Spleen (tissue), 11 donors: Measurements from ENCODE around the gene DPH2. TPM values are rescaled to one million over a fixed set of nuclear protein-coding genes. Genes with fewer than 3 reads are reported as not detected.

Experiments
- DNase-seq: peaks from one replicate; pipeline ENCODE4 v3.0.0-alpha.2; 2020
- H3K27ac ChIP-seq, 8 donors: fragments of 200-600 bp; sonication (generic) in 7 of 8; 1 replicate in 4 of 8; 2 replicates in 4 of 8; pipeline versions ENCODE4 v1.5.0 to v1.8.0; 2016 to 2021; ENCODE audit warnings: inconsistent platforms in 4 of 8, mild to moderate bottlenecking in 4 of 8, moderate library complexity in 1 of 8
- H3K27me3 ChIP-seq, 7 donors: fragments of 200-600 bp; sonication (generic) in 6 of 7; replicated peaks in 1 of 7; 1 replicate in 4 of 7; 2 replicates in 3 of 7; pipeline versions ENCODE4 v1.5.0 to v1.8.0; 2016 to 2021; ENCODE audit warnings: inconsistent platforms in 3 of 7, mild to moderate bottlenecking in 1 of 7
- H3K36me3 ChIP-seq, 6 donors: fragments of 200-600 bp; sonication (generic) in 5 of 6; 1 replicate in 4 of 6; 2 replicates in 2 of 6; pipeline versions ENCODE4 v1.5.0 to v1.8.0; 2016 to 2021; ENCODE audit warnings: inconsistent platforms in 2 of 6
- H3K4me1 ChIP-seq, 6 donors: fragments of 200-600 bp; sonication (generic) in 5 of 6; 1 replicate in 3 of 6; 2 replicates in 3 of 6; pipeline versions ENCODE4 v1.5.0 to v1.8.0; 2016 to 2021; ENCODE audit warnings: inconsistent platforms in 3 of 6
- H3K4me3 ChIP-seq, 8 donors: fragments of 200-600 bp; sonication (generic) in 7 of 8; 1 replicate in 4 of 8; 2 replicates in 4 of 8; pipeline versions ENCODE4 v1.5.0 to v1.8.0; 2016 to 2021; ENCODE audit warnings: inconsistent platforms in 4 of 8, mild to moderate bottlenecking in 4 of 8, moderate library complexity in 2 of 8
- H3K9me3 ChIP-seq, 8 donors: fragments of 200-600 bp; sonication (generic) in 7 of 8; 1 replicate in 4 of 8; 2 replicates in 4 of 8; pipeline versions ENCODE4 v1.5.0 to v1.8.0; 2016 to 2021; ENCODE audit warnings: inconsistent platforms in 4 of 8
- CTCF ChIP-seq, 11 experiments: fragments of 200-600 bp in 7 of 11; fragments of 450-650 bp in 4 of 11; sonication (generic) in 4 of 11; IDR thresholded peaks in 8 of 11; conservative IDR thresholded peaks in 3 of 11; 1 replicate in 7 of 11; 2 replicates in 4 of 11; pipeline versions ENCODE4 v1.4.0 to v1.8.0; 2016 to 2021; ENCODE audit warnings: antibody characterized with exemption in 11 of 11, inconsistent platforms in 4 of 11, mild to moderate bottlenecking in 1 of 11
- POLR2A ChIP-seq, 3 donors: fragments of 450-650 bp; IDR thresholded peaks; one replicate each; pipeline ENCODE4 v1.5.1; 2017; ENCODE audit warnings: antibody characterized with exemption in 3 of 3, mild to moderate bottlenecking in 1 of 3
- POLR2AphosphoS5 ChIP-seq, 3 donors: sonication (generic); formaldehyde crosslinking; IDR thresholded peaks; one replicate each; pipeline ENCODE4 v1.5.1; 2017; ENCODE audit warnings: antibody characterized with exemption in 3 of 3
- WGBS, 5 donors: extraction: QIAGEN DNeasy Blood & Tissue Kit in 3 of 5; methylation state at CpG; one replicate each; pipeline versions ENCODE4 v1.1.5 to v1.1.7; 2013 to 2018; 5-methylcytosine and 5-hydroxymethylcytosine counted together
- intact Hi-C: fragments of 100-400 bp; cut with DNase I; formaldehyde crosslinking; loops from one replicate; pipeline ENCODE4 v1.15.0; 2023; ENCODE audit warnings: low total_unique reads
- polyA plus RNA-seq, 3 donors: library from polyadenylated mRNA; stranded (reverse); fragments of 200-250 nt; gene quantifications; one replicate each; pipeline ENCODE4 v1.2.1, GENCODE V29; 2013
- total RNA-seq, 7 donors: library from RNA; depleted of rRNA in 3 of 7; stranded (reverse); fragments of >200 nt in 3 of 7; fragmentation: NEBNext Ultra II Directional in 4 of 7; extraction: Animal tissue kit (Norgen Biotek cat#: 25700) in 4 of 7; gene quantifications; one replicate each; pipeline versions ENCODE4 v1.1.0 to v1.2.1, GENCODE V29; 2016 to 2021
- donor health status: healthy with polysubstance abuse.
- donor health status: DM: no; HTN: no; CAD: no; lungs with moderate emphysema.
- donor health status: DM: no; HTN: no; CAD: no.
- donor health status: Bipolar disorder and iron deficiency.
- donor health status: healthy.
- donor health status: DM: no; HTN: no; CAD: no.
- donor health status: DM: yes; HTN: yes; CAD: no.

DPH2 gene
- total and polyA plus RNA-seq, 10 donors = 15.7 to 36.5 (median 24.5) TPM

- 83 to 96% (median 87%) methylated on average over 4 to 8 of the region's 8 CpGs for WGBS, 5 donors
Observed at GRCh38 chr1:44021156-44021555, 51.3 kb downstream of the DPH2 start.

GRCh38 chr1:44021581-44022321, 51.9 kb downstream of the DPH2 start:
- WGBS, 5 donors = 88 to 93% (median 90%) methylated on average over 9 to 10 of the region's 10 CpGs
- H3K27ac ChIP-seq = no peak overlapping the region
- no peaks in the 10 kb centered on the region for H3K27me3 ChIP-seq
- no peaks in the 10 kb centered on the region for H3K36me3 ChIP-seq
- TF ChIP-seq CTCF (IDR thresholded peaks at IDR 0.05 in 8 of 11, conservative IDR thresholded peaks at IDR 0.05 in 3 of 11) = no peak
- TF ChIP-seq POLR2AphosphoS5 (IDR thresholded peaks at IDR 0.05) = no peak
- TF ChIP-seq POLR2A (IDR thresholded peaks at IDR 0.05) = no peak
- H3K4me1 ChIP-seq = peaks cover 0 to 21% (median 1%) of the 10 kb centered on the region in 6 donors
- no peaks in the 10 kb centered on the region for H3K9me3 ChIP-seq
- intact Hi-C loops = no loop called here
- no peak for DNase-seq
- no peak overlapping the region for H3K4me3 ChIP-seq

More at GRCh38 chr1:44021156-44021555, 51.3 kb downstream of the DPH2 start:
- no peak for TF ChIP-seq POLR2AphosphoS5 (IDR thresholded peaks at IDR 0.05)
- TF ChIP-seq CTCF (IDR thresholded peaks at IDR 0.05 in 8 of 11, conservative IDR thresholded peaks at IDR 0.05 in 3 of 11) = no peak
- no peak for TF ChIP-seq POLR2A (IDR thresholded peaks at IDR 0.05)
- H3K4me3 ChIP-seq = no peak overlapping the region
- intact Hi-C loops = no loop called here
- H3K9me3 ChIP-seq = no peaks in the 10 kb centered on the region
- no peak overlapping the region for H3K27ac ChIP-seq
- no peaks in the 10 kb centered on the region for H3K36me3 ChIP-seq
- no peak for DNase-seq
- peaks cover 0 to 19% (median 1%) of the 10 kb centered on the region in 6 donors for H3K4me1 ChIP-seq
- no peaks in the 10 kb centered on the region for H3K27me3 ChIP-seq

Other genes starting within 250 kb of the DPH2 start
- gene ARTN, start 36.2 kb upstream of the DPH2 start, total RNA-seq = 1 to 10 TPM in 1 of 7 donors, under 1 TPM in 2, not detected in 4; 0.63 to 2.1 (median 0.81) TPM
- gene ARTN, start 36.2 kb upstream of the DPH2 start, polyA plus RNA-seq = 1 to 10 TPM in 1 of 3 donors, under 1 TPM in 2; 0.35 to 1.2 (median 0.52) TPM
- 10 to 100 TPM; 18.2 to 27.4 (median 22.6) TPM for gene IPO13, start 23.1 kb upstream of the DPH2 start, total RNA-seq
- gene IPO13, start 23.1 kb upstream of the DPH2 start, polyA plus RNA-seq = 10 to 100 TPM; 10.5 to 19.4 (median 16.4) TPM
- gene ATP6V0B, start 5.0 kb downstream of the DPH2 start, total RNA-seq = 100 to 1,000 TPM; 124 to 219 (median 133) TPM
- gene ATP6V0B, start 5.0 kb downstream of the DPH2 start, polyA plus RNA-seq = 100 to 1,000 TPM; 176 to 205 (median 177) TPM
- 10 to 100 TPM; 11.4 to 23.3 (median 13.2) TPM for gene B4GALT2, start 9.2 kb downstream of the DPH2 start, total RNA-seq
- 10 to 100 TPM in 1 of 3 donors, 1 to 10 TPM in 2; 7.0 to 13.7 (median 7.7) TPM for gene B4GALT2, start 9.2 kb downstream of the DPH2 start, polyA plus RNA-seq
- gene CCDC24, start 21.6 kb downstream of the DPH2 start, total RNA-seq = 1 to 10 TPM; 3.3 to 7.0 (median 5.0) TPM
- gene CCDC24, start 21.6 kb downstream of the DPH2 start, polyA plus RNA-seq = 10 to 100 TPM in 2 of 3 donors, 1 to 10 TPM in 1; 7.5 to 25.9 (median 14.5) TPM
- 1 to 10 TPM; 1.1 to 6.1 (median 3.0) TPM for gene SLC6A9, start 61.5 kb downstream of the DPH2 start, total RNA-seq
- under 1 TPM; 0.26 to 0.86 (median 0.35) TPM for gene SLC6A9, start 61.5 kb downstream of the DPH2 start, polyA plus RNA-seq
- gene KLF17, start 148.8 kb downstream of the DPH2 start, total RNA-seq = under 1 TPM in 1 of 7 donors, not detected in 6; 0.26 TPM
- not detected for gene KLF17, start 148.8 kb downstream of the DPH2 start, polyA plus RNA-seq
- gene KLF18, start 171.6 kb downstream of the DPH2 start, total RNA-seq = not detected
- not detected for gene KLF18, start 171.6 kb downstream of the DPH2 start, polyA plus RNA-seq
- gene DMAP1, start 243.5 kb downstream of the DPH2 start, total RNA-seq = 10 to 100 TPM; 37.8 to 57.2 (median 46.7) TPM
- 10 to 100 TPM; 39.7 to 84.6 (median 68.1) TPM for gene DMAP1, start 243.5 kb downstream of the DPH2 start, polyA plus RNA-seq